ENCODE measurements around the gene PLA2G4D. TPM values are rescaled to one million over a fixed set of nuclear protein-coding genes. Genes with fewer than 3 reads are reported as not detected.
A peak's percentile ranks its signal among the peaks of the same experiment; 100 is the strongest.

PLA2G4D gene
- total RNA-seq, 2 experiments from 2014 or later, result not detected

GRCh38 chr15:42121682-42122081 is 27.3 kb upstream of the PLA2G4D start:
- no peak for ATAC-seq
- POLR2A ChIA-PET, result interaction anchor here (0.6 kb wide), 1 partner anchor 35 kb away, joined by 9 read pairs; no protein-coding TSS in a partner anchor
- H3K9me3 Mint-ChIP-seq (ENCODE audit: low read depth), result no peaks in the 10 kb centered on the region

GRCh38 chr15:42121021-42121420 is 26.7 kb upstream of the PLA2G4D start:
- intact Hi-C loops (cut with DNase I, micrococcal nuclease), result no loop called here
- no peaks in the 10 kb centered on the region for H3K9me3 Mint-ChIP-seq (ENCODE audit: low read depth)

More at GRCh38 chr15:42121682-42122081, 27.3 kb upstream of the PLA2G4D start:
- no peak for DNase-seq
- Mint-ChIP-seq H3K27me3 (peaks cover 4% of the 10 kb centered on the region), H3K4me1 (no peaks in the 10 kb centered on the region), H3K4me3 (no peak overlapping the region), H3K27ac (no peak overlapping the region), H3K36me3 (ENCODE audit: low read depth) (no peaks in the 10 kb centered on the region)
- intact Hi-C loops (cut with DNase I, micrococcal nuclease), result no loop called here
- CTCF ChIA-PET, result interaction anchor here (1.6 kb wide), 1 partner anchor 13 kb away, joined by 5 read pairs; no protein-coding TSS in a partner anchor

DNA sequence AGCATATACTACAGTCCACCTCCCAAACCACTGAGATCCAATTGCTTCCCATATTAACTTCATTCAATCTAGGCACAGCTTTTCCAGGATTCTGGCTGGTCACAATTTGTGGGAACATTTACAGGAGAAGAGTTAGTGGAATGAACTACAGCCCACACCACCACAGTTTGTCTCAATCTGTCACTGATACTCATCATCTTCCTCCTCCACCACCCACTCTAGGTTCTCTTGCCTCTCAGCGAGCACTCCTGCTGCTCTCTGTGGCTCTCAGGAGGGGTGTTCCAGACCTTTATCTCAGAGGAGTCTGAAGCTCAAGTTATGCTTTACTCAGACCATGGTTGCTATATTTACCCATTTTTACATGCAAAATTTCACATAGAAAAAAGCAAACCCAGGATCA is 25.9 kb upstream of the PLA2G4D start:
- POLR2A ChIA-PET, result no interaction called here
- H3K36me3 Mint-ChIP-seq (ENCODE audit: low read depth), result no peaks in the 10 kb centered on the region
- CTCF ChIA-PET, result interaction anchor here (0.6 to 1.6 kb wide), 4 partner anchors 14 to 130 kb away, joined by 3 to 5 read pairs (median 4); no protein-coding TSS in a partner anchor

More at GRCh38 chr15:42121021-42121420, 26.7 kb upstream of the PLA2G4D start:
- ChIA-PET POLR2A (no interaction called here), CTCF (interaction anchor here (0.6 to 1.6 kb wide), 3 partner anchors 14 to 64 kb away, joined by 3 to 5 read pairs (median 3); no protein-coding TSS in a partner anchor)
- DNase-seq (no peak), ATAC-seq (no peak)
- no peaks in the 10 kb centered on the region for H3K4me1 Mint-ChIP-seq
- peaks cover 4% of the 10 kb centered on the region for H3K27me3 Mint-ChIP-seq
- H3K27ac Mint-ChIP-seq, result no peak overlapping the region
- H3K36me3 Mint-ChIP-seq (ENCODE audit: low read depth), result no peaks in the 10 kb centered on the region
- H3K4me3 Mint-ChIP-seq, result no peak overlapping the region

GRCh38 chr15:42119446-42119760 is 25.0 kb upstream of the PLA2G4D start:
- no peaks in the 10 kb centered on the region for H3K36me3 Mint-ChIP-seq (ENCODE audit: low read depth)
- no peak overlapping the region for H3K4me3 Mint-ChIP-seq
- peaks cover under 1% of the 10 kb centered on the region for H3K27me3 Mint-ChIP-seq
- POLR2A ChIA-PET, result no interaction called here
- CTCF ChIA-PET, result interaction anchor here (0.9 to 1.5 kb wide), 4 partner anchors 9 to 129 kb away, joined by 3 to 4 read pairs (median 3); no protein-coding TSS in a partner anchor
- no peaks in the 10 kb centered on the region for H3K4me1 Mint-ChIP-seq
- H3K27ac Mint-ChIP-seq, result no peak overlapping the region
- intact Hi-C loops (cut with DNase I, micrococcal nuclease), result no loop called here
- ATAC-seq, result no peak
- DNase-seq, result no peak
- no peaks in the 10 kb centered on the region for H3K9me3 Mint-ChIP-seq (ENCODE audit: low read depth)

More for the DNA sequence above, 25.9 kb upstream of the PLA2G4D start:
- Mint-ChIP-seq H3K9me3 (ENCODE audit: low read depth) (no peaks in the 10 kb centered on the region), H3K4me3 (no peak overlapping the region), H3K4me1 (no peaks in the 10 kb centered on the region), H3K27me3 (peaks cover 4% of the 10 kb centered on the region), H3K27ac (no peak overlapping the region)
- intact Hi-C loops (cut with DNase I, micrococcal nuclease), result no loop called here
- ATAC-seq, result no peak
- no peak for DNase-seq

DNA sequence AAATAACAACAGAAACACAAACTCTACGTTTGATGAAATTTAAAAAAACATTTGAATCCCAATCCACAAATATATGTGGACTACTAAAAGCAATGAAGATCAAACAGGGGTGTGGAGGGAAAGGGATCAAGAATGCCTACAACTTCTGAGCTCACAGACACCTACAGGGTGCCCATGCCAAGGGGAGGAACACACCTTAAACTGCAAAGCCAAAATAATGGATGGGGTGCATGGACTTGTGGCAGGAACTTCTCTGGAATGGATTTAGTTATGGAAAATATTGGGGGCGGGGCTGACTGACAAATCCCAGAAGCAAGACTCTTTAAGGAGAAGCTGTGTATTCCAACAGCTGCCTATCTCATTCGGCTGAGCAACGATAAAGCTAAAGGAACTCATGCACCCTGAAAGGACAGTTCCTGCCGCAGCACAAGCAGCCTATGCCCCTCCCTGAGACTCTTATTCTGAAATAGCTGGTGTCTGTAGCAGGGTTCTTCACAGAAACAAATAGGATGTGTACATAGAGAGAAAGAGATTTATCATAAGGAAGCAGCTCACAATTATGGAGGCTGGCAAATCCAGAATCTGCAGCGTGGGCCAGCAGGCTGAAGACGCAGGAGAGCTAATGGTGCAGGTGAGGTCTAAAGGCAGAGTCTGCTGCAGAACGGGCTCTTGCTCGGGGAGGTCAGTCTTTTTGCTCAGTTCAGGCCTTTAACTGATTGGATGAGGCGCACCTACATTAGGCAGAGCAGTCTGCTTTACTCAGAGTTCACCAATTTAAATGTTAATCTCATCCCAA is 24.5 kb upstream of the PLA2G4D start:
- no peaks in the 10 kb centered on the region for H3K27me3 Mint-ChIP-seq
- no peak overlapping the region for H3K27ac Mint-ChIP-seq
- DNase-seq, result no peak
- H3K4me3 Mint-ChIP-seq, result no peak overlapping the region
- no peaks in the 10 kb centered on the region for H3K36me3 Mint-ChIP-seq (ENCODE audit: low read depth)
- ChIA-PET POLR2A (no interaction called here), CTCF (interaction anchor here (0.9 to 1.5 kb wide), 5 partner anchors 9 to 129 kb away, joined by 3 to 6 read pairs (median 3); no protein-coding TSS in a partner anchor)
- no peaks in the 10 kb centered on the region for H3K9me3 Mint-ChIP-seq (ENCODE audit: low read depth)
- intact Hi-C loops (cut with DNase I, micrococcal nuclease), result no loop called here
- ATAC-seq, result no peak
- no peaks in the 10 kb centered on the region for H3K4me1 Mint-ChIP-seq

GRCh38 chr15:42111924-42112323 is 17.6 kb upstream of the PLA2G4D start:
- ChIA-PET CTCF (interaction anchor here (0.6 to 0.9 kb wide), 3 partner anchors 23 to 205 kb away, joined by 3 read pairs; no protein-coding TSS in a partner anchor), POLR2A (interaction anchor here (0.6 kb wide), 1 partner anchor 451 kb away, joined by 3 read pairs; no protein-coding TSS in a partner anchor)
- no peak for ATAC-seq
- intact Hi-C loops (cut with DNase I, micrococcal nuclease), result no loop called here
- H3K4me1 Mint-ChIP-seq, result peaks cover 18% of the 10 kb centered on the region
- H3K4me3 Mint-ChIP-seq, result no peak overlapping the region
- H3K9me3 Mint-ChIP-seq (ENCODE audit: low read depth), result no peaks in the 10 kb centered on the region
- peaks cover 24% of the 10 kb centered on the region for H3K27me3 Mint-ChIP-seq
- no peaks in the 10 kb centered on the region for H3K36me3 Mint-ChIP-seq (ENCODE audit: low read depth)
- no peak for DNase-seq
- no peak overlapping the region for H3K27ac Mint-ChIP-seq

DNA sequence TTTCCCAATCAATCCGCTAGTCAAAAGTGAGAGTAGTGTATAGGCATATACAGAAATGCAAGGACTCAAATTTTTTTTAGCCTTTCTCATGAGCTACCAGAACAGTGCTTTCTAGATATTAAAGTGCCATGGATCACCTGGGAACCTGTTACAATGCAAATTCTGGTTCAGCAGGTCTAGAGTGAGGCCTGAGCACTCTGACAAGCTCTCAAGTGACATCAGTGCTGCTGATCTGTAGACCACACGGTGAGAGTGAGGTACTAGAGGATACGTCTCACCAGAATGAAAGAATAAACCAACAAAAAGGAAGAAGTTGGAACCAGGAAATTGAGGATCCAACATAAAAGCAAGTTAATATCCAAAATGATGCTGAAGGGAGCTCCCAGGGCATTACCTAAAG is 16.0 kb upstream of the PLA2G4D start:
- DNase-seq (no peak), ATAC-seq (no peak)
- peaks cover 18% of the 10 kb centered on the region for H3K4me1 Mint-ChIP-seq
- H3K4me3 Mint-ChIP-seq, result no peak overlapping the region
- intact Hi-C loops (cut with DNase I, micrococcal nuclease), result no loop called here
- POLR2A ChIA-PET, result no interaction called here
- no peaks in the 10 kb centered on the region for H3K36me3 Mint-ChIP-seq (ENCODE audit: low read depth)
- H3K27ac Mint-ChIP-seq, result no peak overlapping the region
- CTCF ChIA-PET, result interaction anchor here (0.6 to 1.6 kb wide), 5 partner anchors 8 to 121 kb away, joined by 3 to 4 read pairs (median 3); no protein-coding TSS in a partner anchor
- peaks cover 27% of the 10 kb centered on the region for H3K27me3 Mint-ChIP-seq
- H3K9me3 Mint-ChIP-seq (ENCODE audit: low read depth), result no peaks in the 10 kb centered on the region

- CTCF ChIA-PET, result interaction anchor here (1.2 kb wide), 2 partner anchors 25 to 28 kb away, joined by 3 read pairs; no protein-coding TSS in a partner anchor
- H3K27ac Mint-ChIP-seq, result no peak overlapping the region
- DNase-seq (no peak), ATAC-seq (no peak)
- peaks cover 18% of the 10 kb centered on the region for H3K4me1 Mint-ChIP-seq
- H3K27me3 Mint-ChIP-seq, result peaks cover 27% of the 10 kb centered on the region
- H3K9me3 Mint-ChIP-seq (ENCODE audit: low read depth), result no peaks in the 10 kb centered on the region
- H3K4me3 Mint-ChIP-seq, result no peak overlapping the region
- intact Hi-C loops (cut with DNase I, micrococcal nuclease), result loop anchor here in 1 of 2 experiments (5.0 kb wide), 1 partner anchor 83 kb away; no protein-coding TSS in a partner anchor
- H3K36me3 Mint-ChIP-seq (ENCODE audit: low read depth), result no peaks in the 10 kb centered on the region
- POLR2A ChIA-PET, result interaction anchor here (0.6 kb wide), 1 partner anchor 443 kb away, joined by 9 read pairs; no protein-coding TSS in a partner anchor
Observed at GRCh38 chr15:42108806-42109205, 14.4 kb upstream of the PLA2G4D start.

DNA sequence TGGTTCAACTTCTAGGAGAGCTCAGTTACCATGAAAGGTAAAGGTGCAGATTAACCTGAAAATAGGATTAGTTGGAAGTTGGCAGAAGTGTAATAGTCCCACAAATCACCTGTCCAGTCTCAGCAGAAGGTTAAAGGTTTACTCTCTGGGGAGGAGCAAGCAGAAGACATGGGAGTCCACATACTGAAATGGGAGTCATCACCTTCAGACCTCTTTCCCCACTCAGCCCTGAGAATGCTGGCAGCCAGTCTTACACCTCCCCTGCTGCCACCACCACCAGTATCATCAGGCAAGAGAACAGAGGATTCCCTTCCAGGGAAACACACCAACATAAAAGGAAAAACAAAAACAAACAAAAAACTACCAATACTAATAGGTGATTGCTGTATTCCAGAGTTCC is 13.8 kb upstream of the PLA2G4D start:
- no peak for DNase-seq
- Mint-ChIP-seq H3K9me3 (ENCODE audit: low read depth) (no peaks in the 10 kb centered on the region), H3K4me3 (no peak overlapping the region), H3K36me3 (ENCODE audit: low read depth) (no peaks in the 10 kb centered on the region), H3K27me3 (peaks cover 27% of the 10 kb centered on the region), H3K4me1 (peaks cover 18% of the 10 kb centered on the region), H3K27ac (no peak overlapping the region)
- CTCF ChIA-PET, result interaction anchor here (1.2 kb wide), 3 partner anchors 24 to 28 kb away, joined by 3 to 7 read pairs (median 3); no protein-coding TSS in a partner anchor
- intact Hi-C loops (cut with DNase I, micrococcal nuclease), result loop anchor here in 1 of 2 experiments (5.0 kb wide), 1 partner anchor 84 kb away; no protein-coding TSS in a partner anchor
- POLR2A ChIA-PET, result interaction anchor here (2.2 kb wide), 1 partner anchor 136 kb away, joined by 7 read pairs; the partner anchor contains the start of gene EHD4
- ATAC-seq, result no peak

DNA sequence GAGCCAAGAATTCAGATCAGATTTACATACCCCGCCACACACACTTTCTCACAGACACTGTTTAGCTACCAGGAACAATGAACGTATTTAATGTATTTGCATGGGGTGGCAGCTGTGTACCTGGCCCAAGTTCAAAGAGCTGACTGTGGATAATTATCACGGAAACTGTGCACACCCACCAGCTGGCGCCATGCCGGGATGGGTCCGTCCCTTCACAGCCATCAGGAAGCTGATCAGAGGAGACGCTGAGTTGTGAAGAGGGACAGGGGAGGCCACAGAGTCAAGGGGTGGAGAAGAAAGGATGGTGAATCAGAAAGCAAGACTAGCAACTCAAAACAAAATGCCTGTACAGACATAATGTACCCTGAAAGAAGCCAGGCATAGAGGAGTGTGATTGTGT is 13.1 kb upstream of the PLA2G4D start:
- Mint-ChIP-seq H3K36me3 (ENCODE audit: low read depth) (no peaks in the 10 kb centered on the region), H3K27ac (peak overlapping the region; percentile 27), H3K9me3 (ENCODE audit: low read depth) (no peaks in the 10 kb centered on the region), H3K4me3 (no peak overlapping the region), H3K4me1 (peaks cover 18% of the 10 kb centered on the region), H3K27me3 (peaks cover 24% of the 10 kb centered on the region)
- DNase-seq (peak; percentile 81), ATAC-seq (peak; percentile 95)
- POLR2A ChIA-PET, result interaction anchor here (0.7 to 2.2 kb wide), 2 partner anchors 136 to 184 kb away, joined by 3 to 7 read pairs; partner anchors contain the start of gene EHD4
- CTCF ChIA-PET, result interaction anchor here (1.1 to 1.2 kb wide), 2 partner anchors 25 to 27 kb away, joined by 4 to 7 read pairs; no protein-coding TSS in a partner anchor
- intact Hi-C loops (cut with DNase I, micrococcal nuclease), result loop anchor here in 1 of 2 experiments (5.0 kb wide), 1 partner anchor 85 kb away; no protein-coding TSS in a partner anchor

GRCh38 chr15:42106288-42106687 is 11.9 kb upstream of the PLA2G4D start:
- Mint-ChIP-seq H3K27ac (no peak overlapping the region), H3K4me1 (peaks cover 14% of the 10 kb centered on the region), H3K36me3 (ENCODE audit: low read depth) (no peaks in the 10 kb centered on the region), H3K27me3 (peaks cover 23% of the 10 kb centered on the region), H3K4me3 (no peak overlapping the region), H3K9me3 (ENCODE audit: low read depth) (no peaks in the 10 kb centered on the region)
- DNase-seq, result no peak
- ChIA-PET POLR2A (interaction anchor here (2.2 kb wide), 1 partner anchor 134 kb away, joined by 7 read pairs; the partner anchor contains the start of gene EHD4), CTCF (interaction anchor here (0.6 to 1.1 kb wide), 2 partner anchors 21 to 64 kb away, joined by 3 to 4 read pairs; no protein-coding TSS in a partner anchor)
- intact Hi-C loops (cut with DNase I, micrococcal nuclease), result loop anchor here in 1 of 2 experiments (5.0 kb wide), 1 partner anchor 86 kb away; no protein-coding TSS in a partner anchor
- ATAC-seq, result no peak
